ENCODE measurements around the gene MMP14. TPM values are rescaled to one million over a fixed set of nuclear protein-coding genes. Genes with fewer than 3 reads are reported as not detected.

MMP14 gene
- total and polyA plus RNA-seq, 2 of the 13 experiments (the other 11 are each of a cell fraction or from before 2014, with no cell fraction given) = 5.2 to 9.8 TPM

DNA sequence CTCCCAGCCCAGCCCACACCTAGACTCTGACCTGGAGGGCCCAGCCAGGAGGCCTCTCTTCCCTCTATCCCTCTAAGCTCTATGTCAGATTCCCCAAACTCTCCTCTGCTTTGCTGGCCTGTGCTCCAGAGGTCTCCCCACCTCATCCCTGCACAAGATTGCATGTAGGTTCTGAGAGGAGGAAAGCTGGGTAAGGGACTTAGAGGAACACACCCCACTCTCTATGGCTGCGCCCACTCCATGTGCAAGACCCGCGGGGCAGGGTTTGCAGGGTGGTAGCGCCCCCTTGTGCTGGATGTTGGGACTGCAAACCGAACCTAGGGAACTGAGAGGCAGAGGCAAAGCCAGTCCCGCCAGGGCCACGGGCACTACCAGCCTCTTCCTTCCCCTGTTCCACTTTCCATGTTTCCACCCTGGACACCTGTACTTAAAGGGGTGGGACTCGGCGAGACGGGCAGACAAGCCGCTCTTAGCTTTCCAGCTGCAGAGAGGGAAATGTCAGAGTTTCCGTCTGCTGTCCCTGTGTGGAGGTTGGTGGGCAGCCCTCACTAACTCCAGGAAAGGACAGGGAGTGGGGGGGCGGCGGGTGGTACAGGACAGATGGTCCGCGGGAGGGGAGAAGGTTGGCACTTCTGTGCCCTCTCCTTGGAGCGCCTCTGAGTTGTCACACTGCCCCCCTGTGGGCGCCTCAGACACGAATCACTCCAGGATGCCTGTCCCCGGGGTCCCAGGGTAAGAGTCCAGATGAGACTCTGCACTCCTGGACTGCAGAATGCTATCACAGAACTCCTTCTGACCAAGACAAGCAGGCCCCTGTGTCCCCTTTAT, 16.8 kb downstream of the MMP14 start (continued):
- TF ChIP-seq, protein P1, sequence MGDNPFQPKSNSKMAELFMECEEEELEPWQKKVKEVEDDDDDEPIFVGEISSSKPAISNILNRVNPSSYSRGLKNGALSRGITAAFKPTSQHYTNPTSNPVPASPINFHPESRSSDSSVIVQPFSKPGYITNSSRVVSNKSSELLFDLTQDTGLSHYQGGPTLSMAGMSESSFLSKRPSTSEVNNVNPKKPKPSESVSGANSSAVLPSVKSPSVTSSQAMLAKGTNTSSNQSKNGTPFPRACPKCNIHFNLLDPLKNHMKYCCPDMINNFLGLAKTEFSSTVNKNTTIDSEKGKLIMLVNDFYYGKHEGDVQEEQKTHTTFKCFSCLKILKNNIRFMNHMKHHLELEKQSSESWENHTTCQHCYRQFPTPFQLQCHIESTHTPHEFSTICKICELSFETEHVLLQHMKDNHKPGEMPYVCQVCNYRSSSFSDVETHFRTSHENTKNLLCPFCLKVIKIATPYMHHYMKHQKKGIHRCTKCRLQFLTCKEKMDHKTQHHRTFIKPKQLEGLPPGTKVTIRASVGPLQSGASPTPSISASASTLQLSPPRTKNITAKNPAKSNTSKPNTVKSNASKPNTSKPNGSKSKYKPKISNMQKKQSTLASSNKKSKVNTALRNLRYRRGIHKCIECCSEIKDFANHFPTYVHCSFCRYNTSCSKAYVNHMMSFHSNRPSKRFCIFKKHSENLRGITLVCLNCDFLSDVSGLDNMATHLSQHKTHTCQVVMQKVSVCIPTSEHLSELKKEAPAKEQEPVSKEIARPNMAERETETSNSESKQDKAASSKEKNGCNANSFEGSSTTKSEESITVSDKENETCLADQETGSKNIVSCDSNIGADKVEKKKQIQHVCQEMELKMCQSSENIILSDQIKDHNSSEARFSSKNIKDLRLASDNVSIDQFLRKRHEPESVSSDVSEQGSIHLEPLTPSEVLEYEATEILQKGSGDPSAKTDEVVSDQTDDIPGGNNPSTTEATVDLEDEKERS (CRISPR knock-in tag; IDR thresholded peaks at IDR 0.05) = no peak
- TF ChIP-seq, protein P2, sequence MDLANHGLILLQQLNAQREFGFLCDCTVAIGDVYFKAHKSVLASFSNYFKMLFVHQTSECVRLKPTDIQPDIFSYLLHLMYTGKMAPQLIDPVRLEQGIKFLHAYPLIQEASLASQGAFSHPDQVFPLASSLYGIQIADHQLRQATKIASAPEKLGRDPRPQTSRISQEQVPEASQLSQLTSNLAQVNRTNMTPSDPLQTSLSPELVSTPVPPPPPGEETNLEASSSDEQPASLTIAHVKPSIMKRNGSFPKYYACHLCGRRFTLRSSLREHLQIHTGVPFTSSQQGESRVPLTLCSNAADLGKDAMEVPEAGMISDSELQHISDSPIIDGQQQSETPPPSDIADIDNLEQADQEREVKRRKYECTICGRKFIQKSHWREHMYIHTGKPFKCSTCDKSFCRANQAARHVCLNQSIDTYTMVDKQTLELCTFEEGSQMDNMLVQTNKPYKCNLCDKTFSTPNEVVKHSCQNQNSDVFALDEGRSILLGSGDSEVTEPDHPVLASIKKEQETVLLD (CRISPR knock-in tag; IDR thresholded peaks at IDR 0.05; ENCODE audit: low read depth) = no peak
- TF ChIP-seq ZNF720 (CRISPR knock-in tag; IDR thresholded peaks at IDR 0.05) (no peak), ZNF441 (CRISPR knock-in tag; IDR thresholded peaks at IDR 0.05; ENCODE audit: borderline replicate concordance) (peak; percentile 93; the same call in 1 of the 2 replicates), CENPX (CRISPR knock-in tag; IDR thresholded peaks at IDR 0.05) (no peak), GTF3A (CRISPR knock-in tag; conservative IDR thresholded peaks at IDR 0.05) (no peak; the same call in 1 of the 2 replicates), KLF12 (CRISPR knock-in tag; IDR thresholded peaks at IDR 0.05; ENCODE audit: borderline replicate concordance) (no peak; the same call in 1 of the 2 replicates), ZMAT3 (CRISPR knock-in tag; conservative IDR thresholded peaks at IDR 0.05) (peak; percentile 98), MBD4 (IDR thresholded peaks at IDR 0.05; ENCODE audit: borderline replicate concordance, low read length) (no peak), FIP1L1 (IDR thresholded peaks at IDR 0.05; ENCODE audit: borderline replicate concordance, insufficient read depth, low read depth, low read length) (no peak), HOXD1 (CRISPR knock-in tag; IDR thresholded peaks at IDR 0.05) (peak; percentile 77), ZNF180 (CRISPR knock-in tag; IDR thresholded peaks at IDR 0.05; ENCODE audit: borderline replicate concordance, low read depth) (no peak), ZNF878 (CRISPR knock-in tag; IDR thresholded peaks at IDR 0.05) (no peak), CENPT (CRISPR knock-in tag; IDR thresholded peaks at IDR 0.05; ENCODE audit: low read depth) (no peak; the same call in 1 of the 2 replicates), SMAD9 (CRISPR knock-in tag; IDR thresholded peaks at IDR 0.05) (no peak; the same call in 1 of the 2 replicates), ZNF557 (CRISPR knock-in tag; IDR thresholded peaks at IDR 0.05) (0 out of 2 replicates have a peak, but pooled peaks have one; percentile 18), ZNF773 (CRISPR knock-in tag; IDR thresholded peaks at IDR 0.05; ENCODE audit: borderline replicate concordance) (no peak), ZNF44 (CRISPR knock-in tag; IDR thresholded peaks at IDR 0.05) (peak; percentile 81)
- TF ChIP-seq, protein P3, sequence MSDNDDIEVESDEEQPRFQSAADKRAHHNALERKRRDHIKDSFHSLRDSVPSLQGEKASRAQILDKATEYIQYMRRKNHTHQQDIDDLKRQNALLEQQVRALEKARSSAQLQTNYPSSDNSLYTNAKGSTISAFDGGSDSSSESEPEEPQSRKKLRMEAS (IDR thresholded peaks at IDR 0.05) = peak; percentile 87
- TF ChIP-seq, protein P4, sequence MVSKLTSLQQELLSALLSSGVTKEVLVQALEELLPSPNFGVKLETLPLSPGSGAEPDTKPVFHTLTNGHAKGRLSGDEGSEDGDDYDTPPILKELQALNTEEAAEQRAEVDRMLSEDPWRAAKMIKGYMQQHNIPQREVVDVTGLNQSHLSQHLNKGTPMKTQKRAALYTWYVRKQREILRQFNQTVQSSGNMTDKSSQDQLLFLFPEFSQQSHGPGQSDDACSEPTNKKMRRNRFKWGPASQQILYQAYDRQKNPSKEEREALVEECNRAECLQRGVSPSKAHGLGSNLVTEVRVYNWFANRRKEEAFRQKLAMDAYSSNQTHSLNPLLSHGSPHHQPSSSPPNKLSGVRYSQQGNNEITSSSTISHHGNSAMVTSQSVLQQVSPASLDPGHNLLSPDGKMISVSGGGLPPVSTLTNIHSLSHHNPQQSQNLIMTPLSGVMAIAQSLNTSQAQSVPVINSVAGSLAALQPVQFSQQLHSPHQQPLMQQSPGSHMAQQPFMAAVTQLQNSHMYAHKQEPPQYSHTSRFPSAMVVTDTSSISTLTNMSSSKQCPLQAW (CRISPR knock-in tag; IDR thresholded peaks at IDR 0.05) = peak; percentile 95
- TF ChIP-seq, protein P5, sequence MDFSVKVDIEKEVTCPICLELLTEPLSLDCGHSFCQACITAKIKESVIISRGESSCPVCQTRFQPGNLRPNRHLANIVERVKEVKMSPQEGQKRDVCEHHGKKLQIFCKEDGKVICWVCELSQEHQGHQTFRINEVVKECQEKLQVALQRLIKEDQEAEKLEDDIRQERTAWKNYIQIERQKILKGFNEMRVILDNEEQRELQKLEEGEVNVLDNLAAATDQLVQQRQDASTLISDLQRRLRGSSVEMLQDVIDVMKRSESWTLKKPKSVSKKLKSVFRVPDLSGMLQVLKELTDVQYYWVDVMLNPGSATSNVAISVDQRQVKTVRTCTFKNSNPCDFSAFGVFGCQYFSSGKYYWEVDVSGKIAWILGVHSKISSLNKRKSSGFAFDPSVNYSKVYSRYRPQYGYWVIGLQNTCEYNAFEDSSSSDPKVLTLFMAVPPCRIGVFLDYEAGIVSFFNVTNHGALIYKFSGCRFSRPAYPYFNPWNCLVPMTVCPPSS (IDR thresholded peaks at IDR 0.05) = no peak
